ENCODE measurements around the gene ADAMTS17.

Gene ADAMTS17

GRCh38 chr15:100143378-100143777 lies 198.4 kb downstream of the ADAMTS17 start:
- Mint-ChIP-seq H3K4me1 (no peaks in the 10 kb centered on the region), H3K36me3 (ENCODE audit: low read depth) (peaks cover 14% of the 10 kb centered on the region), H3K9me3 (peaks cover 25% of the 10 kb centered on the region), H3K27ac (no peak overlapping the region), H3K27me3 (ENCODE audit: low read depth, poor library complexity) (peaks cover 3% of the 10 kb centered on the region), H3K4me3 (no peak overlapping the region)
- TF ChIP-seq CTCF (IDR thresholded peaks at IDR 0.05) = no peak
- no peak for DNase-seq

GRCh38 chr15:100141311-100142001 lies 200.3 kb downstream of the ADAMTS17 start:
- TF ChIP-seq CTCF (IDR thresholded peaks at IDR 0.05) = no peak
- H3K9me3 Mint-ChIP-seq = peaks cover 10% of the 10 kb centered on the region
- no peak for DNase-seq
- H3K27ac Mint-ChIP-seq = no peak overlapping the region
- H3K4me3 Mint-ChIP-seq = no peak overlapping the region
- no peaks in the 10 kb centered on the region for H3K36me3 Mint-ChIP-seq (ENCODE audit: low read depth)
- peaks cover 3% of the 10 kb centered on the region for H3K27me3 Mint-ChIP-seq (ENCODE audit: low read depth, poor library complexity)
- H3K4me1 Mint-ChIP-seq = no peaks in the 10 kb centered on the region

- no peaks in the 10 kb centered on the region for H3K36me3 Mint-ChIP-seq (ENCODE audit: low read depth)
- H3K4me3 Mint-ChIP-seq = no peak overlapping the region
- no peak for DNase-seq
- no peaks in the 10 kb centered on the region for H3K4me1 Mint-ChIP-seq
- TF ChIP-seq CTCF (IDR thresholded peaks at IDR 0.05) = no peak
- H3K9me3 Mint-ChIP-seq = peaks cover 11% of the 10 kb centered on the region
- H3K27ac Mint-ChIP-seq = no peak overlapping the region
- H3K27me3 Mint-ChIP-seq (ENCODE audit: low read depth, poor library complexity) = peaks cover 3% of the 10 kb centered on the region
These were observed 201.1 kb downstream of the ADAMTS17 start for GRCh38 chr15:100140527-100141308.

GRCh38 chr15:100134586-100134985 lies 207.2 kb downstream of the ADAMTS17 start:
- Mint-ChIP-seq H3K4me3 (no peak overlapping the region), H3K36me3 (ENCODE audit: low read depth) (peaks cover 5% of the 10 kb centered on the region), H3K4me1 (peaks cover 11% of the 10 kb centered on the region), H3K27me3 (ENCODE audit: low read depth, poor library complexity) (peaks cover 14% of the 10 kb centered on the region), H3K27ac (no peak overlapping the region), H3K9me3 (peaks cover 17% of the 10 kb centered on the region)
- DNase-seq = no peak
- TF ChIP-seq CTCF (IDR thresholded peaks at IDR 0.05) = no peak

- Mint-ChIP-seq H3K9me3 (peaks cover 17% of the 10 kb centered on the region), H3K36me3 (ENCODE audit: low read depth) (peaks cover 5% of the 10 kb centered on the region), H3K4me3 (no peak overlapping the region), H3K27ac (no peak overlapping the region), H3K27me3 (ENCODE audit: low read depth, poor library complexity) (peaks cover 14% of the 10 kb centered on the region), H3K4me1 (peaks cover 11% of the 10 kb centered on the region)
- no peak for DNase-seq
- TF ChIP-seq CTCF (IDR thresholded peaks at IDR 0.05) = no peak
These were observed 207.6 kb downstream of the ADAMTS17 start for GRCh38 chr15:100134089-100134583.
